GM21526 (cell line): ENCODE results near the gene CTTN.
"Not testable (repeated sequence)": the region's sequence is repeated elsewhere in the genome, so short reads cannot be mapped to it uniquely, and the experiment has no call there.

Experiments used
- ATAC-seq: cut with Tn5 transposase; IDR thresholded peaks from one replicate; pipeline ENCODE4 v1.9.1; 2021; ENCODE audit warnings: moderate library complexity; ENCODE audit not compliant: unreplicated experiment, low FRiP score

CTTN gene

DNA sequence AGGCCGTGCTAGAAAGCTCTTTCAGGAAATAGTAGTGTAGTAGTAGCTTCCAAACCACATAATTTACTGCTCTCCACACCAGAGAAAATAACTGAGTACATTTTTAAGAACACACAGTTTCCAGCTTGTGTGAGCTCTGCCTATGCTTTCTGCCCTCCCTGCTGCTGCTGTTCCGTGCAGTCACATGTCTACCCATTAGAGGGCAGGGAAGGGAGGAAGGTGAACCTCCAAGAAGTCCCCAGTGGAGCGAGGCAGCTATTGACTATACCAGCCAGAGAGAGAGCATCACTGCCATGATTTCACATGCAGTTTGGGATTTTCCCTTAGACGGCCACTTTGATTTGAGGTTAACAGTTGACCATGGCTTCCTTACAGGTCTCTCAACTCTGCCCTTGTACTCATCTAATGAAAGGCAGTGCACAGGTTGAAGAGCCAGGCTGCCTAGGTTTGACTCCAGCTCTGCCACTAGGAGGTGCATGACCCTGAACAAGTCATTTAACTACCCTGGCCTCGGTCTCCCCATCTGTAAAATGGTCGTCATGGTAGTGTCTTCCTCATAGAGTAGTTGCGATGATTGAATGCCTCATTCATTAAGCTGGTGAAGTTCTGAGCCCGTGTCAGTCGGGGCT, 19.7 kb upstream of the CTTN start:
- no peak for ATAC-seq

DNA sequence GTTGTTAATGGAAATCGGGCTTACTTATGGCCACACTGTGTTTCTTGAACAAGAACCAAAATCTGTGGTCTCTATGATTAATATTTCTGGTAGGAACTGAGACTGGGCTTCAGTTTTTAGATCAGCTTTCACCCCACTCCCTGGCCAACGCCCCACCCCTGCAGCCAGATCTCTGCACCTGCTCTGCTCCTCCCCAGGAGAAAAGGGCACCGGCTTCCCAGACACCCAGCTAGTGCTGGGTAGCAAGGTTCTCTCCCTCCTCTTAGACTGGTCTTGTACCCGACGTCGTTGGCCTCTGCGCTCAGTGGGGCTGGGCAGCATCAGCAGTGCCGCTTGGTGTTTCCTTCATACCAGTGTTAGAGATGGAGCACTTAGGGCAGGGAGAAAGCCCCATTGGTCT, 17.0 kb upstream of the CTTN start:
- no peak for ATAC-seq

DNA sequence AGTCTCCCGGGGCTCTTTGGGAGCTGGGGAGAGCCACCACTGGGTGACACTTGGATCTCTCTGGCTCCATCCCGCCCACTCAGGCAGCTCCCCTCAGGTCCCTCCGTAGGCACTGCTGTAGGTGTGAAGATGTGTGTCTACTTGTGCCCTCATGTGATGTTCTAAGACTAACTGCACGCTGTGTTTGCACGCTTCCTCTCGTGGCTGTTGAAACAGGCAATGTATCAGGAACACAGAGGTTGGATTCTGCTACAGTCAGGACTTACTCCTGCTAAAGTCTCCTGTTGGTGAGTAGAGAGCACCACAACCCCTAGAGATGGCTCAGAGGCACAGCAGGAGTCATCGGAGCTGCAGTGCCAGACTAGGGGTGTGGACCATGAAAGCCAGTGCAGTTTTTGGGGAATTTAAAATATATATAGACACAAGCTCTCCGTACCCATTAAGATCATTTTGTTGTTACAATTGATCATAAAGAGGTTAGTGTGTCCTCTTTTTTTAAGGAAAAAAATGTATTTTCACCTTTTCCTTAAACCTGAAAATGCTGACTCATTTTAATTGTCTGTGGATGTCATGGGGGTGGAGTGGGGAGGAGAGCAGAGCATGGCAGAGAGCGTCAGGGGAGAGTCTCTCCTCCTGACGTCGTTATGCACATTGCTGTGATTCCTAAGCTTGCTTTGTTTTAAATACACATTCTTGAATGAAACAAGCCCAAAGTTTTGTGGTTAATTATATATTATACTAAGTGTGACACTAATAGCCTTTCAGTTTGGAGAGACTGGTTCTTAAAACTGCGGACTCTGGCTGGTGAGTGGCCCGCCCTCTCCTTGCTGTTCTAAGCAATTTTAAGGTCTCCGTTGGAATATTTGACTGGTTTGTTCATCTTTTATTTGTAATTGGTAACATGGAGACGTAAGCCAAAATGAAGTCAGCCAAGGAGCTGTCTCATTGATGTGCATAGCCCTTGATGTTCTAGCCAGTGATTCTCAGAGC, 16.2 kb upstream of the CTTN start:
- ATAC-seq: no peak

DNA sequence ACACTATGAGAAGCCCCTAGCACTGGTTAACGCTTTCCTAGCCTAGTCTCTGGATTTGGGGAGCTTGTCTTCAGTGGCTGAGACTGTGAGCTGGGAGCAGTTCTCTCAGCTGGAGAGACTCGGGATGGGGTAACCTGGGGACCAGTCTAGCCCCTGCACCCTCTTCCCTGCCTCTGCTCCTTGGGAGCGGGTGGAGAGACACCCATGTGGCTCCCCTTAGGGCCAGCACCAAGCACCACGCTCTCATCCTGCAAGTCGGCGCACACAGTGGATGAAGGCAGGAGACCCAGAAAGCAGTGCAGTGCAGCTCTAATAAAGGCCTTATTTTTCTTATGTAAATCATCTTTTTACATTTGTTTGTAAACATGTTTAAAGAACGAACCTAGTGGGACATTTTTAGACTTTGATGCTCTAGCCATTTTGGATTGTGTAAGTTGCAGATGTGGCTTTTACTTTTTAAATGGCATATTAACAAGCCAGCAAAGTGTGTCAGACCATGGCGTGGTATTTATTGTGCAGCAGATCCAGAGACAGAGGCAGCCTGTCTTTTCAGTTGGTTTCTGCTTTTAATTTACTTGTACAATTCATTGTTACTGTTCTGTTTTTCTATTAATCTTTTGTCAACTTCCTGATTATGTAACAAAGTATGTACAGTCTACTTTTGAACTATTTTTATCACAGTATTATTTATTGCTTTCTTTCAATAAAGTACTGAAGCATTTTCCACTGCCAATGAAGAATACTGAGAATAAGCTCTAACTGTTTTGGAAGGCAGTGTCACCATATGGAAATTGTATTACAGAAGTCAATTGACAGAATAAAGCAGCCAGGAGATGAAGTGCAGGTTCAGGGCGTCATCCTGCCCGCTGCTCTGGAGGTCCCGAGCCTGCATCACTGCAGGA, 14.4 kb upstream of the CTTN start:
- ATAC-seq: no peak

DNA sequence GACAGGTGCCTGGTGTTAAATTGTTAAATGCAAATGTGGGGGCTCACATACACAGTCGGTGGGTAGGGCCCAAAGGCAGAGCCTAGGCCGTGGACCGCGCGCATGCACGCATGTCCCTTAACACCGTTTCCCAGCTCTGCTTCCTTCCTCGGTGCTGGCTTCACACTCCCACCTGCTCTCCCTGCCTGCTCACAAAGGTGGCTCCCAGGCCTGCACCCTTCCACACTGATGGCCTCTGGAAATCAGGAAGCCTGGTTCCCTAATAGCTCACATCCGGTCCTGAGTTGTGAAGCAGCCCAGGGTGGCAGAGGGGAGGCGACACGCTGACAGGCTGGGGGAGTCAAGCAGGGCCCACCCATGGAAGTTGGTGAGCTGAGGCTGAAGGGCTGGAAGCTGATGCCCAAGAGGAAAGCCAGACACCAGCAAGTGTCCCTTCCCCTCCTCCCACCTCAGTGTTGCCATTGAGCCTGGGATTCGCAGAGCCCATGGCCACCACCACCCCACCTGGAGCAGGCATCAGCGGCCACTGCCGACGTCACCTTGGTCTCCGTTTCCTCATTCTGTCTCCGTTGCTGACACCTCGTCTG, 13.7 kb upstream of the CTTN start:
- ATAC-seq: no peak

DNA sequence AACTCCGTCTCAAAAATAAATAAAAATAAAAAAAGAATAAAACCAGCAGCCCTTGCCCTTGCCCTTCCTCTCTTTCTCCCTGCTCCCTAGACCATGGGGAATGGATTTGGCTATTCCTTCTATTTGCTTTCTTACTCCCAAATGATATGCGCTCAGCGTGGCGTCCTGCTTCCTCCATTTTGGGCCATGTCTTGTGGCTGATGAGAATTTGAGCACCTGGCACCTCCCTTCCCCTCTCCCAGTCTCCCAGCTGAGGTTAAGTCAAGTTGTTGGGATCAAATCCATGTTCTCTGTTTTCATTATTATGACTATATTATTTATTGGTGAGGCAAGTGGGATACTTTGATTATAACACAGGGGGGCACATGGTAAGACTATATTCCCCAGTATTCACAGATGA, 10.8 kb upstream of the CTTN start:
- no peak for ATAC-seq

DNA sequence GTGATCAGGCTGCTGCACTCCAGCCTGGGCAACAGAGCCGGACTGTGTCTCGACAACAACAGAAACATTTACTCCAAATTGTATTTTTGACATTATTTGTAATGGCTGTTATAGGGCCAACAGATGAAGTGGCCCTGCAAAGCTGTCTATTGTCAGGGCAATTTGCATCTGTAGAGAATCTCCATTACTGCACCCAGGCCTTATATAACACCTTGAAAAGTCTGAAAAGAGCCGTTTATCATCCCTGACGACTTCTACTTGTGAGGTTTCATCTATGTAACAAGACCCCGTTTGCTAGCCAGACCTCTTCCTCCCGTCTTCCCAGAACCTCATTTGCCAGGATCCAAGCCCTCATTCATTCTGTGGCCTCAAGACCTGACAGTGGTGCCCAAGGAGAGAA, 9.1 kb upstream of the CTTN start:
- ATAC-seq: no peak

DNA sequence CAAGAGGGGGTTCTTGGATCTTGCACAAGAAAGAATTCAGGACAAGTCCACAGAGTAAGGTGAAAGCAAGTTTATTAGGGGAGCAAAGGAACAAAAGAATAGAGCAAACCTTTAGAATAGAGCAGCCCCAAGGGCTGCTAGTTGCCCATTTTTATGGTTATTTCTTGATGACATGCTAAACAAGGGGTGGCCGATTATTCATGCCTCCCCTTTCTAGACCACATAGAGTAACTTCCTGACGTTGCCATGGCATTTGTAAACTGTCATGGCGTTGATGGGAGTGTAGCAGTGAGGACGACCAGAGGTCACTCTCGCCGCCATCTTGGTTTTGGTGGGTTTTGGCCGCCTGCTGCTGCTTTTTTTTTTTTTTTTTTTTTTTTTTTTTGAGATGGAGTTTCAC, 7.4 kb upstream of the CTTN start:
- ATAC-seq: not testable (repeated sequence)

DNA sequence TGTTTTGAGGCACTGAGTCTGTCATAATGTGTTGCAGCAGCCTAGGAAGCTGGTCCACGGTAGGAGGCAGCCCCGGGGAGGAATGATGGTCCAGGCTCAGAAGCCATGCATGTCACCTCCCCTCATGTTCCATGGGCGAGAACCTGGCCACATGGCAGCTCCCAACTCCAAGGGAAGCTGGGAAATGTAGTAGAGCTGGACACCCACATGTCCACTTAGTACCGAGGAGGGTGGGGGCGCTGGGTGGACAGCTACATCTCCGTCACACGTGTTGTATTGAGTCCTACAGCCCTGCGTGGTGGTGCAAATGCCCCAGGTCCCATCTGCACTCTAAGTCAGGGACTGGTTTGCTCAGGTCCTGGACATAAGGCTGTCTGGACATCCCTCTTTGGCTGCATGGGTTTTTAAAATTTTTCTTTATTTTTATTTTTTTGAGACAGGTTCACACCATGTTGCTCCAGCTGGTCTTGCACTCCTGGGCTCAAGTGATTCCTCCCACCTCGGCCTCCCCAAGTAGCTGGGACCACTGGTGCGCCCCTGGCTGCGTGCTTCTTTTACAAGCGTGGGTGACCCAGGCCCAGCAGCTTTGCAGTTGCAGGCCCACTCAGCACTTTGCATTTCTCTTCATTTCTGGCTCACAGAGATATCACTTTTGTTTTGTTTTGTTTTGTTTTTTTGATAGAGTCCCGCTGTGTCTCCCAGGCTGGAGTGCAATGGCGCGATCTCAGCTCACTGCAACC, 3.9 kb upstream of the CTTN start:
- ATAC-seq: no peak

DNA sequence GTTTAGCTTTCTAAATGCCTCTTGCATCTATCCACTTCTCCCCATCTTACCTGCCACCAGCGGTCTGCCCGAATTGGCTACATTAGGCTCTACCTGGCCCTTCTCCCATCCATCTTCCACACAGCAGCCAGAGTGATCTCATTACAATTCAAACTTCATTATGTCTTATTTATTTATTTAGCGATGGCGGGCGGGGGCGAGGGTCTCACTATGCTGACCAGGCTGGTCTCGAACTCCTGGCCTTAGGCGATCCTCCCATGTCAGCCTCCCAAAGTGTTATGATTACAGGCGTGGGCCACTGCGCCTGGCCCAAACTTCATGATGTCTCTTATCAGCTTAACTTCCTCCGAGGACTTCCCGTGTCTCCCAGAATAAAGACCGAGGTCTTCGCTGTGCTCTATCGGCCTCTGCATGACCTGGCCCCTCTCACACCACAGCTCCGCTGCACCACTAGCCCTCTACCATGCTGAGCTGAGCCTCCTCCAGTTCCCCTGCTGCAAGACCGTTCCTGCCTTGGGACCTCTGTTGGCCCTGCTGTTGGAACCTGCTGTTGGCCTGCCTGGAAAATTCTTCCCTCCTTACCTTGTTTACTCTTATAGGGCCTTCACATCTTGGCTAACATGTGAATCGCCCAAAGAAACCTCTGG, 870 bp upstream of the CTTN start:
- no peak for ATAC-seq

DNA sequence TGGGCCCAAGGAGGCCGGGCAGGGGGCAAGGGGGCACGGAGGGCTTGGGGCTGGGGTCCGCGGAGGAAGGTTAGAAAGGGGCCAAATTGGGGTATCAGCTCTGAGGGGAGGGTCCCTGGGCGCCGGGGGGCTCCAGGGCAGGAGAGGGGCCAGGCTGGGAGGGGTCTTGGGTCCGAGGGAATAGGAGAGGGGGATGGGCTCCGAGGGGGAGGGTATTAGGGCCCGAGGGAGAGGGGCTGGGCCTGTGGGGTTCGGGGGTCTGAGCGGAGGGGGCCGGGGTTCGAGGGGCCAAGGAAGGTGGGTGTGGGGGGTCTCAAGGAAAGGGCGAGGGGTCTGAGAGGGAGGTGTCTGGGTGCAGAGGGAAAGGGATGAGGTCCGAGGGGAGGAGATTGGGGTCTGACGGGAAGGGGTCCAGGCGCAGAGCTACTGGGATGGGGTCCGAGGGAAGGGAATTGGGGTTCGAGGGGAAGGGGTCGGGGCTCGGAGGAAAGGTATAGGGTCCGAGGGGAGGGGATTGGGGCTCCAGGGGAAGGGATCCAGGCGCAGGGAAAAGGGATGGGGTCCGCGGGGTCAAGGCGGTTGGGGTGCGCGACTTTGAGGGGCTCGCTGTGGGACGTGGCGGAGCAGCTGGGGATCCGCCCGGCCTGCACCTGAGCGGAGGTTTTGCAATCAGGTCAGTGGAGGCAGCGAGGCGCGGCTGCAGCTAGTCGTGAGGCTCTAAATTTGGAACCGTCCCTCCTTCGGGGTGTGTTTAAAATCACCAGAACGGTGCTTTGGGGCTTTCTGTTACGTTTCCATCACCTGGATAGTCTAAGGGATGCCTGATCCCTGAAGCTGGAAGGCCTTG, 728 bp downstream of the CTTN start:
- no peak for ATAC-seq

DNA sequence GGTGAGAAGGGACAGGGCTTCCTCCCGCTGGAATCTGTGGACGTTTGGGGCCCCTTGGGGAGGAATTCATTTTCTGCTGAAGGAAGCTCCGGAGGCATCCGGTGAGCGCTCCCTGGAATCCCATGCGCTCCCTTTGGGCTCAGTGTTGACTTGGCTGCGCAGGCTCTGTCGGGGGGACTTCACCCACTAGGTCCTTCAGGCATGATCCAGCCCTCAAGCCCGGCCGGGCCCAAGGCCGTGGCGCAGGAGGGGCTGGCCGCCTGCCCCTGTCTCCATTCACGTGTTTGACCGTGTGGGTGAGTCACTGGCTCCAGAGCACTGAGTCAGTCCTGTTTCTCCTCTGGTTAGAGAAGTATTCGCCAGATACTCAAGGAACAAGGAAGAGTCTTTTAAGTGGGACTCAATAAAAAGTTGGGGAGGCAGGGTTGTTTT, 1.4 kb downstream of the CTTN start:
- ATAC-seq: no peak

DNA sequence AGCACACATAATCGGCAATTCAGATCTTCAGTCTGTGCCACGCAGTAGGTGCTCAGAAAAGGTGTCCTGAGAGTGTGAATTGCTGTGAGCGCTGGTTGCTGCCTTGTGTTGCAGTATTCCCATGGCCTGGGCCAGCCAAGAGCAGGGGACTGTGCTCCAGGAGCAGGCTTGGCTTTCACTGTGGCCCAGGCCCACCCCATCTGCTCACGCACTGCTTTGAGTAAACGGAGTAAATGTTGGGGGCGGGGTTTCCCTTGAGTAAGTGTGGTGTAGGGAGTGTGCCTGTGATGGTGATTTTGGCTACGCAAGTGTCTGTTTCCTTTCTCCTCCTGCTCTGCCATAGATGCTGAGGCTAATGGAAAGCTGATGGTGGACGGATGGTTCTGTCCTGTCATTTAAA, 2.3 kb downstream of the CTTN start:
- no peak for ATAC-seq

DNA sequence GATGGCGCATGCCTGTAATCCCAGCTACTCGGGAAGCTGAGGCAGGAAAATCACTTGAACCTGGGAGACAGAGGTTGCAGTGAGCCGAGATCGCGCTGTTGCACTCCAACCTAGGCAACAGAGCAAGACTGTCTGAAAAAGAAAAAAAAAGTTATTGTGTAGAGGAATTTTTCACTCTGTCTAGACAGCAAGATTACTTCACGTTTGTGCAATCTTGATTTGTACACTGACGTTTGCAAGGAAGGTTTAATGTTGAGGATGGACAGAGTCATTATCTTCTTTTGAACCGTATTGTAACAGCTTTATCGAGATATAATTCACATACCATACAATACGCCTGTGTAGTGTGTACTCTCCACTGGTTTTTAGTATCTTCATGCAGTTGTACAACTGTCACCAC, 3.7 kb downstream of the CTTN start:
- no peak for ATAC-seq

DNA sequence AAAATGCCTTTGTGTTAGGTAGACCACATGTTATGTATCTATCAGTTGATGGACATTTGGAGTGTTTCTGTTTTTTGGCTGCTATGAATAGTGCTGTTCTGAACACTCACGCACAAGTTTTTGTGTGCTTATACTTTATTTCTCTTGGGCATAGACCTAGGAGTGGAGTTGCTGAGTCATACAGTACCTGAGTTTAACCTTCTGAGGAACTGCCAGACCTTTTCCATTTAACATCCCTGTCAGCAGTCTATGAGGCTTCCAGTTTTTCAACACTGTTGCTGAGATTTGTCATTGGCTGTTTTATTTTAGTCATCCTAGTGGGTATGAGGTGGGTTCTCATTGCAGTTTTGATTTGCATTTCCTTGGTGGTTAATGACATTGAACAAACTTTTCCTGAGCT, 4.4 kb downstream of the CTTN start:
- no peak for ATAC-seq

DNA sequence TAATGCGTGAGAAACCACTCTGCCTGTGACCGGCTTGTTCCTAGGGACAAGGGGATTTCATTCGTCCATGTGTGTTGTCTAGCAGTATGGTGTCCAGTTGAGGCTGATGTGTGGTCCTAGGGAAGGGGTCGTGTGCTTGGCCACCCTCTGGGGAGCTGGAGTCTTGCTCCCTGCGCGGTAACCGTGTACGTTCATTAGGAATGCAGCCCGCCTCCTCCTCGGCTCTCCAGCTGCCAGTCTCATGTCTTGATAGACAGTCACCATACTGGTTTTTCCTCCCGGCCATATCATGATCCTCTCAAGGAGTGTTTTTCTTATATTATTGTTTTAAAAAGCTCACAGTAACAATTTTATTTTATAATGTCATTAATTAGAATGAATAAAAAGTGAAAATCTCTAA, 5.9 kb downstream of the CTTN start:
- ATAC-seq: no peak

DNA sequence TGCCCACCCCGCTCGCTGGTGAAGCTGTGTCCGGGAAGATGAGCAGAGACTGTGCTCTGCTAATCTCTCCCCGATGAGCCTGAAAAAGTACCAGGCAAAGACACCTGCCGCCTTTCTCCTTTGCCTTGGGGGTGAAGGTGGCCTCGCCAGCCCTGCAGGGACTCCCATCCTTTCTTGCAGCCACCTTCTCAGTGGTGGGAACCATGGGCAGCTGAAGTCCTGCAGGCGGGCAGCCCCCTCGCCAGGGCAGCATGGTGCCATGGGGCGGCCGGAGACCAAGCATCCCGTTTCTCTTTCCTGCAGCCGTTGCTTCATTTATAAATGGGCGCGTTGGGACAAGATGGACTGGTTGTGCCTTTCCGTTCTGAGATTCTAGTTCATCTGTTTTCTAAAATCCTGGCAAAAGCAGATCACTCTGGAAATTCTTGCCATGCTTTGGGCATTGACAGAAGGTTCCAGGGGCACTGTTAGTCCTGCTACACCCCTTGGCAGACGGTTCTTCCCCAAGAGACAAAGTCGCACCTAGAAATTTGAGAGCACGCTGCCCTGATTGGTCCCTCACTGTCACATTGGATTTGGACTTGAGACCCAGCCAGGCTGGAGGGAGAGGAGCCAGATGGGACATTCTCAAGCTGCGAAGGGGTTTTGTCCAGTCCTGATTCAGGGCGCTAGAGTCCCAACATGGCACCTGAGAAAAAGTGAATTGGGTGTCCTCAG, 7.5 kb downstream of the CTTN start:
- ATAC-seq: no peak

DNA sequence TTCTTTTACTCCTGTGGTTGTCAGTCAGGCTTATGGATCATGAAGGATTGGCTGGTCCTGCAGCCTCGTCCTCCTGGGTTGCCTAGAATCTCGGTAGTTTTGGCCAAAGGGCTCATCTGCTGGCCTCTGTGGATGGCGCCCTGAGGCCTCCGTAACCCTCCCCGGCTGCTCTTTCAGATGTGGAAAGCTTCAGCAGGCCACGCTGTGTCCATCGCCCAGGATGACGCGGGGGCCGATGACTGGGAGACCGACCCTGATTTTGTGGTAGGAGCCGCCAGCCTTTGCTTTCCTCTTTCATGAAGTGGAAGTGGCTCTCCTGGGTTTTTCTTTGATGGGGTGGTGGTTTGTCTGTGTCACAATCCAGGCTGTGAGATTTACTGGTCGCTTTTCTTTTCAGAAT, 8.8 kb downstream of the CTTN start:
- ATAC-seq: no peak
